Activated CD4-positive, alpha-beta memory T cell treated with anti-CD3 and anti-CD28 coated beads for 36 hours (primary cell): ENCODE data around the gene ZNF184. TPM values are rescaled to one million over a fixed set of nuclear protein-coding genes. Genes with fewer than 3 reads are reported as not detected.

Experiments
- CTCF ChIA-PET: fragments of 350-600 bp; sonication (Branson Sonifier 250); formaldehyde crosslinking; loops from one replicate; lab custom pipeline; 2021; ENCODE audit warnings: antibody characterized with exemption, inconsistent platforms; lab: Charles Lee
- POLR2A ChIA-PET: fragments of 350-600 bp; sonication (Branson Sonifier 250); formaldehyde crosslinking; loops from one replicate; lab custom pipeline; 2021; ENCODE audit warnings: antibody characterized with exemption; lab: Charles Lee
- DNase-seq: peaks from one replicate; pipeline ENCODE4 v3.0.0-alpha.2; 2020
- H3K27ac Mint-ChIP-seq: one replicate; pipeline ENCODE4 v1.8.0; 2021; ENCODE audit warnings: mixed read lengths
- H3K27me3 Mint-ChIP-seq: one replicate; pipeline ENCODE4 v1.8.0; 2021; ENCODE audit warnings: mixed read lengths
- H3K36me3 Mint-ChIP-seq: one replicate; pipeline ENCODE4 v1.8.0; 2021; ENCODE audit warnings: mixed read lengths
- H3K4me1 Mint-ChIP-seq: one replicate; pipeline ENCODE4 v1.8.0; 2021; ENCODE audit warnings: low read depth, mixed read lengths
- H3K4me3 Mint-ChIP-seq: one replicate; pipeline ENCODE4 v1.8.0; 2021; ENCODE audit warnings: mild to moderate bottlenecking, mixed read lengths
- H3K9me3 Mint-ChIP-seq: one replicate; pipeline ENCODE4 v1.8.0; 2021; ENCODE audit warnings: mixed read lengths
- intact Hi-C: fragments of 100-400 bp; cut with micrococcal nuclease; formaldehyde crosslinking; loops from one replicate; pipeline ENCODE4 v1.15.1; 2023
- total RNA-seq, 2 experiments: library from RNA; stranded (reverse); gene quantifications; one replicate each; pipeline ENCODE4 v1.2.3, GENCODE V29; 2021

The ZNF184 gene
- total RNA-seq, 2 experiments from 2014 or later, result 12.2 to 12.7 TPM

- Mint-ChIP-seq H3K27me3 (peaks cover 11% of the 10 kb centered on the region), H3K4me1 (no peaks in the 10 kb centered on the region), H3K9me3 (no peaks in the 10 kb centered on the region), H3K27ac (no peak overlapping the region), H3K4me3 (no peak overlapping the region), H3K36me3 (no peaks in the 10 kb centered on the region)
- ChIA-PET POLR2A (no interaction called here), CTCF (no interaction called here)
- no peak for DNase-seq
- intact Hi-C loops, result no loop called here
Observed at GRCh38 chr6:27415898-27416297, 57.0 kb downstream of the ZNF184 start.

GRCh38 chr6:27414996-27415395 is 57.9 kb downstream of the ZNF184 start:
- no peak for DNase-seq
- peaks cover 9% of the 10 kb centered on the region for H3K27me3 Mint-ChIP-seq
- no peaks in the 10 kb centered on the region for H3K4me1 Mint-ChIP-seq
- POLR2A ChIA-PET, result no interaction called here
- no peak overlapping the region for H3K27ac Mint-ChIP-seq
- intact Hi-C loops, result no loop called here
- CTCF ChIA-PET, result no interaction called here
- H3K9me3 Mint-ChIP-seq, result no peaks in the 10 kb centered on the region
- H3K4me3 Mint-ChIP-seq, result no peak overlapping the region
- no peaks in the 10 kb centered on the region for H3K36me3 Mint-ChIP-seq

GRCh38 chr6:27414300-27414699 is 58.6 kb downstream of the ZNF184 start:
- Mint-ChIP-seq H3K27ac (no peak overlapping the region), H3K36me3 (no peaks in the 10 kb centered on the region), H3K4me3 (no peak overlapping the region), H3K27me3 (peaks cover 4% of the 10 kb centered on the region), H3K9me3 (no peaks in the 10 kb centered on the region), H3K4me1 (no peaks in the 10 kb centered on the region)
- ChIA-PET POLR2A (no interaction called here), CTCF (no interaction called here)
- intact Hi-C loops, result no loop called here
- DNase-seq, result no peak

- intact Hi-C loops, result no loop called here
- peaks cover 16% of the 10 kb centered on the region for H3K36me3 Mint-ChIP-seq
- no peak overlapping the region for H3K27ac Mint-ChIP-seq
- peaks cover 19% of the 10 kb centered on the region for H3K9me3 Mint-ChIP-seq
- H3K4me3 Mint-ChIP-seq, result no peak overlapping the region
- no peak for DNase-seq
- POLR2A ChIA-PET, result no interaction called here
- H3K4me1 Mint-ChIP-seq, result no peaks in the 10 kb centered on the region
- CTCF ChIA-PET, result no interaction called here
- H3K27me3 Mint-ChIP-seq, result no peaks in the 10 kb centered on the region
Observed at GRCh38 chr6:27407153-27407814, 65.6 kb downstream of the ZNF184 start.

GRCh38 chr6:27406085-27406484 is 66.8 kb downstream of the ZNF184 start:
- ChIA-PET CTCF (no interaction called here), POLR2A (no interaction called here)
- Mint-ChIP-seq H3K36me3 (peaks cover 27% of the 10 kb centered on the region), H3K27me3 (no peaks in the 10 kb centered on the region), H3K4me1 (no peaks in the 10 kb centered on the region), H3K9me3 (peaks cover 31% of the 10 kb centered on the region), H3K4me3 (no peak overlapping the region), H3K27ac (no peak overlapping the region)
- no peak for DNase-seq
- intact Hi-C loops, result no loop called here

GRCh38 chr6:27400877-27401642 is 71.8 kb downstream of the ZNF184 start:
- ChIA-PET POLR2A (no interaction called here), CTCF (no interaction called here)
- Mint-ChIP-seq H3K4me1 (no peaks in the 10 kb centered on the region), H3K27me3 (no peaks in the 10 kb centered on the region), H3K36me3 (peaks cover 64% of the 10 kb centered on the region), H3K27ac (no peak overlapping the region), H3K4me3 (no peak overlapping the region), H3K9me3 (peaks cover 59% of the 10 kb centered on the region)
- intact Hi-C loops, result no loop called here
- DNase-seq, result no peak

Other genes with a start within 250 kb of the ZNF184 start
- 1 to 10 TPM; 2.3 to 2.4 TPM for gene PRSS16, start 225.4 kb downstream of the ZNF184 start, total RNA-seq
- not detected for gene POM121L2, start 160.8 kb downstream of the ZNF184 start, total RNA-seq
- gene ZNF391, start 84.3 kb downstream of the ZNF184 start, total RNA-seq, result 1 to 10 TPM; 2.8 to 3.2 TPM